Pancreas (tissue), 10 donors: ENCODE results near the gene CDK13. TPM values are rescaled to one million over a fixed set of nuclear protein-coding genes. Genes with fewer than 3 reads are reported as not detected.

Experiments used
- ATAC-seq, 4 donors: fragments of 200-7000 bp; cut with Tn5 transposase; one replicate each; pipeline versions ENCODE4 v1.8.0 to v1.9.1; 2020; ENCODE audit warnings: mild to moderate bottlenecking in 4 of 4, moderate library complexity in 4 of 4
- DNase-seq, 6 donors: peaks; one replicate each; pipeline ENCODE4 v3.0.0-alpha.2; 2020
- FAIRE-seq: peaks from 2 replicates; lab custom pipeline; 2012; peaks lifted over from hg19 to GRCh38; lab: Jason Lieb, UNC
- H3K27ac ChIP-seq, 4 donors: fragments of 200-600 bp; sonication (generic); 1 replicate in 3 of 4; 2 replicates in 1 of 4; pipeline versions ENCODE4 v1.5.0 to v1.8.0; 2020
- H3K27me3 ChIP-seq, 4 donors: fragments of 200-600 bp; one replicate each; pipeline ENCODE4 v1.8.0; 2021
- H3K36me3 ChIP-seq, 3 donors: fragments of 200-600 bp; sonication (generic) in 1 of 3; one replicate each; pipeline versions ENCODE4 v1.5.0 to v1.8.0; 2020 to 2021
- H3K4me1 ChIP-seq, 3 donors: fragments of 200-600 bp; one replicate each; pipeline ENCODE4 v1.8.0; 2021
- H3K4me3 ChIP-seq, 4 donors: fragments of 200-600 bp; sonication (generic) in 2 of 4; one replicate each; pipeline versions ENCODE4 v1.5.0 to v1.8.0; 2020 to 2021
- H3K9me3 ChIP-seq, 4 donors: fragments of 200-600 bp; one replicate each; pipeline ENCODE4 v1.8.0; 2021
- CTCF ChIP-seq, 4 donors: fragments of 200-600 bp; sonication (generic) in 3 of 4; IDR thresholded peaks; one replicate each; pipeline versions ENCODE4 v1.5.0 to v1.8.0; 2021; ENCODE audit warnings: antibody characterized with exemption in 4 of 4
- WGBS, 2 donors: extraction: QIAGEN DNeasy Blood & Tissue Kit; methylation state at CpG; one replicate each; pipeline ENCODE4 v1.1.7; 2013; 5-methylcytosine and 5-hydroxymethylcytosine counted together
- intact Hi-C, 3 donors: fragments of 100-400 bp; cut with DNase I; formaldehyde crosslinking; loops; one replicate each; pipeline versions ENCODE4 v1.11.1 to v1.14.2; 2022
- polyA plus RNA-seq, 2 donors: library from polyadenylated mRNA; stranded (reverse); fragments of 200-250 nt; gene quantifications; one replicate each; pipeline ENCODE4 v1.2.3, GENCODE V29; 2013
- total RNA-seq, 6 donors: library from RNA; stranded (reverse); fragmentation: NEBNext Ultra II Directional in 4 of 6; extraction: Animal tissue kit (Norgen Biotek cat#: 25700) in 4 of 6; gene quantifications; one replicate each; pipeline versions ENCODE4 v1.2.1 to v1.2.4, GENCODE V29; 2021 to 2023
- donor health status: healthy with polysubstance abuse.
- donor health status: DM: no; HTN: no; CAD: no; lungs with moderate emphysema.
- donor health status: DM: no; HTN: no; CAD: no.
- donor health status: control.
- donor health status: control.
- donor health status: Bipolar disorder and iron deficiency.
- donor health status: DM: yes; HTN: yes; CAD: no.
- donor health status: DM: no; HTN: no; CAD: no.
- donor health status: DM: no; HTN: no; CAD: no.
- donor health status: DM: yes; HTN: yes; CAD: no.

Gene CDK13
- total and polyA plus RNA-seq, 8 donors: 13.2 to 34.7 (median 22.0) TPM

- no peak overlapping the region for H3K27ac ChIP-seq
- no peak for FAIRE-seq
- no peak for TF ChIP-seq CTCF (IDR thresholded peaks at IDR 0.05)
- no peaks in the 10 kb centered on the region for H3K9me3 ChIP-seq
- peaks cover 0 to 2% (median 0%) of the 10 kb centered on the region in 3 donors for H3K4me1 ChIP-seq
- ATAC-seq: no peak
- H3K36me3 ChIP-seq: peaks cover 0 to 58% (median 11%) of the 10 kb centered on the region in 3 donors
- no peaks in the 10 kb centered on the region for H3K27me3 ChIP-seq
- WGBS, 2 donors: 91 to 96% methylated on average over 2 of the region's 2 CpGs
- DNase-seq: no peak
- H3K4me3 ChIP-seq: no peak overlapping the region
- intact Hi-C loops: no loop called here
These were observed 142.1 kb downstream of the CDK13 start for GRCh38 chr7:40092182-40092581.

- WGBS, 2 donors: 64 to 68% methylated on average over 8 of the region's 8 CpGs
- ATAC-seq (peak in 3 of 4 donors; percentile 17 to 55 (median 51)), DNase-seq (no peak), FAIRE-seq (no peak)
- Histone ChIP-seq H3K4me3 (no peak overlapping the region), H3K9me3 (no peaks in the 10 kb centered on the region), H3K27ac (no peak overlapping the region), H3K36me3 (peaks cover 0 to 49% (median 7%) of the 10 kb centered on the region in 3 donors), H3K4me1 (peaks cover 0 to 18% (median 12%) of the 10 kb centered on the region in 3 donors), H3K27me3 (no peaks in the 10 kb centered on the region)
- no peak for TF ChIP-seq CTCF (IDR thresholded peaks at IDR 0.05)
- intact Hi-C loops: no loop called here
These were observed 143.7 kb downstream of the CDK13 start for GRCh38 chr7:40093631-40094350.

GRCh38 chr7:40095230-40095629, 145.2 kb downstream of the CDK13 start:
- no peak for DNase-seq
- Histone ChIP-seq H3K4me3 (no peak overlapping the region), H3K36me3 (peaks cover 0 to 39% (median 7%) of the 10 kb centered on the region in 3 donors), H3K4me1 (peaks cover 0 to 26% (median 20%) of the 10 kb centered on the region in 3 donors), H3K27me3 (no peaks in the 10 kb centered on the region), H3K27ac (no peak overlapping the region), H3K9me3 (no peaks in the 10 kb centered on the region)
- no peak for ATAC-seq
- WGBS, 2 donors: 0 to 45% methylated on average over 1 of the region's 1 CpG
- no peak for TF ChIP-seq CTCF (IDR thresholded peaks at IDR 0.05)
- intact Hi-C loops: no loop called here
- no peak for FAIRE-seq

- Histone ChIP-seq H3K4me3 (no peak overlapping the region), H3K27ac (peak overlapping the region in 1 of 4 donors; percentile 19), H3K36me3 (peaks cover 0 to 39% (median 7%) of the 10 kb centered on the region in 3 donors), H3K27me3 (no peaks in the 10 kb centered on the region), H3K4me1 (peaks cover 0 to 32% (median 20%) of the 10 kb centered on the region in 3 donors), H3K9me3 (no peaks in the 10 kb centered on the region)
- TF ChIP-seq CTCF (IDR thresholded peaks at IDR 0.05): no peak
- ATAC-seq (no peak), DNase-seq (no peak), FAIRE-seq (no peak)
- intact Hi-C loops: no loop called here
- 7 to 12% methylated on average over 1 of the region's 1 CpG for WGBS, 2 donors
These were observed 145.8 kb downstream of the CDK13 start for GRCh38 chr7:40095695-40096327.
